Measurements from ENCODE around the gene NUDT15. TPM values are rescaled to one million over a fixed set of nuclear protein-coding genes. Genes with fewer than 3 reads are reported as not detected.

NUDT15 gene
- 10 to 100 TPM; 18.0 to 25.5 (median 23.7) TPM for total RNA-seq (2021; fragmentation: NEBNext Ultra II Directional; extraction: Animal tissue kit (Norgen Biotek cat#: 25700))
- long read RNA-seq, transcript NUDT15-201 (3 exons, 2,098 nt): major isoform, 35 of 42 reads
- long read RNA-seq, partial matches to known transcripts: 5 of 42 reads
- long read RNA-seq, other reads (novel, unspliced or antisense): 2 of 42 reads

- H3K36me3 Mint-ChIP-seq (ENCODE audit: low read depth): peaks cover 15% of the 10 kb centered on the region
- peak; percentile 87 for DNase-seq
- no peaks in the 10 kb centered on the region; the same call in 1 of the 2 replicates for H3K27me3 Mint-ChIP-seq (ENCODE audit: insufficient read depth)
- H3K9me3 Mint-ChIP-seq: 0 out of 2 replicates have a peak, but pooled peaks cover 2% of the 10 kb centered on the region
- peak within 1 kb of the TSS; percentile 97 for H3K4me3 Mint-ChIP-seq
- peak within 1 kb of the TSS; percentile 98 for H3K27ac Mint-ChIP-seq
- TF ChIP-seq CTCF (IDR thresholded peaks at IDR 0.05): peak; percentile 99
- H3K4me1 Mint-ChIP-seq (ENCODE audit: low read depth): peaks cover 41% of the 10 kb centered on the region
Observed at GRCh38 chr13:48037346-48038173, at the start of gene NUDT15. TSS of gene NUDT15 (plus strand) at chr13:48037726. CDS start at chr13:48037747, 21 bp downstream.

- peaks cover 43% of the 10 kb centered on the region for H3K36me3 Mint-ChIP-seq (ENCODE audit: low read depth)
- no peak for TF ChIP-seq CTCF (IDR thresholded peaks at IDR 0.05)
- DNase-seq: no peak
- H3K27ac Mint-ChIP-seq: no peak overlapping the region
- no peak overlapping the region for H3K4me3 Mint-ChIP-seq
- no peaks in the 10 kb centered on the region for H3K9me3 Mint-ChIP-seq
- H3K4me1 Mint-ChIP-seq (ENCODE audit: low read depth): no peaks in the 10 kb centered on the region
- H3K27me3 Mint-ChIP-seq (ENCODE audit: insufficient read depth): no peaks in the 10 kb centered on the region
Observed at GRCh38 chr13:47990427-47990826, 47.1 kb upstream of the NUDT15 start.

GRCh38 chr13:47990920-47991466, 46.5 kb upstream of the NUDT15 start:
- no peaks in the 10 kb centered on the region for H3K27me3 Mint-ChIP-seq (ENCODE audit: insufficient read depth)
- H3K9me3 Mint-ChIP-seq: no peaks in the 10 kb centered on the region
- H3K27ac Mint-ChIP-seq: no peak overlapping the region
- TF ChIP-seq CTCF (IDR thresholded peaks at IDR 0.05): no peak
- H3K4me3 Mint-ChIP-seq: no peak overlapping the region
- no peaks in the 10 kb centered on the region for H3K4me1 Mint-ChIP-seq (ENCODE audit: low read depth)
- H3K36me3 Mint-ChIP-seq (ENCODE audit: low read depth): peaks cover 39% of the 10 kb centered on the region
- no peak for DNase-seq

- H3K4me3 Mint-ChIP-seq: no peak overlapping the region
- no peak for DNase-seq
- H3K9me3 Mint-ChIP-seq: no peaks in the 10 kb centered on the region
- H3K4me1 Mint-ChIP-seq (ENCODE audit: low read depth): no peaks in the 10 kb centered on the region
- TF ChIP-seq CTCF (IDR thresholded peaks at IDR 0.05): no peak
- H3K36me3 Mint-ChIP-seq (ENCODE audit: low read depth): peaks cover 33% of the 10 kb centered on the region
- no peaks in the 10 kb centered on the region for H3K27me3 Mint-ChIP-seq (ENCODE audit: insufficient read depth)
- no peak overlapping the region for H3K27ac Mint-ChIP-seq
Observed at GRCh38 chr13:47991859-47992258, 45.7 kb upstream of the NUDT15 start.

- Mint-ChIP-seq H3K4me3 (no peak overlapping the region), H3K27me3 (ENCODE audit: insufficient read depth) (peaks cover 3% of the 10 kb centered on the region), H3K27ac (no peak overlapping the region; the same call in 1 of the 2 replicates), H3K36me3 (ENCODE audit: low read depth) (peaks cover 14% of the 10 kb centered on the region), H3K4me1 (ENCODE audit: low read depth) (peaks cover 29% of the 10 kb centered on the region), H3K9me3 (no peaks in the 10 kb centered on the region)
- TF ChIP-seq CTCF (IDR thresholded peaks at IDR 0.05): no peak
- DNase-seq: no peak
Observed at GRCh38 chr13:47997384-47997783, 40.1 kb upstream of the NUDT15 start.

Data from HFFc6 (cell line).